Measurements from ENCODE around the gene MFSD2B. TPM values are rescaled to one million over a fixed set of nuclear protein-coding genes. Genes with fewer than 3 reads are reported as not detected.

The MFSD2B gene
- total RNA-seq, 1 experiment from 2014 or later = 0.21 TPM

DNA sequence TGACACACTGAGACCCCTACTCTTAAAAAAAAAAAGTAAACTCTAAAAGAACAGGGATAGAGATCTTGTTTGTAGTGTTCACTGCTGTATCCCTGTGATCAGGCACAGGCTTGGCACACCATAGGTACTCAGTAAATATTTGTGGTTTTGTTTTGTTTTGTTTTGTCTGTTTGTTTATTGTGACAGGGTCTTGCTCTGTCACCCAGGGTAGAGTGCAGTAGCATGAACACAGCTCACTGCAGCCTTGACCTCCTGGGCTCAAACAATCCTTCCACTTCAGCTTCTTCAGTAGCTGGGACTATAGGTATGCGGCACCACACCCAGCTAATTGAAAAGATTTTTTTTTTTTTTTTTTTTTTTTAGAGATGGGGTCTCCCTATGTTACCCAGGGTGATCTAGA lies 43.1 kb downstream of the MFSD2B start:
- Histone ChIP-seq H3K4me3 (ENCODE audit: insufficient read depth, low read depth, low read length) (no peak overlapping the region), H3K27me3 (ENCODE audit: control insufficient read depth, insufficient read depth, low read length) (peaks cover 10% of the 10 kb centered on the region; the same call in 1 of the 2 replicates), H3K36me3 (replicated peaks; ENCODE audit: control insufficient read depth, insufficient read depth, low read length) (peaks cover 3% of the 10 kb centered on the region; the same call in 1 of the 2 replicates)
- no peak for DNase-seq

DNA sequence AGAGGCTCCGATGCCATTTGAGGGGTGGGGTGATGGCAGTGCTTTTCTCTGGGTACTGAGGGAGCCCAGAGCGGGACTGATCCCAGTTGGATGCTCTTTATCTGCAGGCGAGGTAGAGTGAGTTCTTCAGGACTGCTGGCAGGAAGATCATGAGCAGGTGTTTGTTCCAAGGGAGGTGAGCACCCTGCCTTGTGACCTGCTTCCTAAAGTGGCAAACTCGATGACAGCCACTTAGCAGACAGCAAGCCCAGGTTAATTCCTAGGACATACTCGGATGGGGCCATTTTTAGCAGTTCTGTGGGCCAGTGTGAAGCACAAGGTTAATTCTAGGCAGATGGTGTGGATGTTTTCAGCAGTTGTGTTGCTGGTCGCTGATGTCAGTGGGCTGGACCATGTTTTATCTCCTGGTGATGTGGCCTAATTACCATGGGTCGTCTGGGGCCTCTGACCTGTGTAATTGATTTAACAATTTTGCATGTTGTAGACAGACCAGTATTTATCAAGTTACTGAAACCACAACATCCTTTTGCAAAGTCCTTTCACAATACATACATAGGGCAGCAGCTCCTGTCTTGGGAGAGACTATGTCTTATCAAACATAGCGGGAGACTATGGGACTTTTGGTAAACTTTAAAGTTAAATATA lies 44.6 kb downstream of the MFSD2B start:
- Histone ChIP-seq H3K36me3 (replicated peaks; ENCODE audit: control insufficient read depth, insufficient read depth, low read length) (peaks cover 3% of the 10 kb centered on the region; the same call in 1 of the 2 replicates), H3K4me3 (ENCODE audit: insufficient read depth, low read depth, low read length) (no peak overlapping the region), H3K27me3 (ENCODE audit: control insufficient read depth, insufficient read depth, low read length) (peaks cover 10% of the 10 kb centered on the region; the same call in 1 of the 2 replicates)
- no peak for DNase-seq

DNA sequence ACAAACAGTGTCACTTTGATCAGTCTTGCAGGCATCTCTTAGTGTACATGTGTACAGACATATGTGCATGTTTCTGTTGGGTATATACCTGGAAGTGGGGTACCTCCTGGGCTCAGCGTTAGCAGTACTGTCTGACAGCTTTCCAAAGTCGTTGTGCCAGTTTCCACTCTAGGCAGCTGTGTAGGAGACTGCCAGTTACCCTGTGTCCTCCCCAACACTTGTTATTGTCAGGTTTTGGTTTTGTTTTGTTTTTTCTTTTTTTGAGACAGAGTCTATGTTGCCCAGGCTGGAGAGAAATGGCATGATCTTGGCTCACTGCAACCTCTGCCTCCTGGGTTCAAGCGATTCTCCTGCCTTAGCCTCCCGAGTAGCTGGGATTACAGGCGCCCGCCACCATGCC lies 45.9 kb downstream of the MFSD2B start:
- no peak overlapping the region for H3K4me3 ChIP-seq (ENCODE audit: insufficient read depth, low read depth, low read length)
- peaks cover 5% of the 10 kb centered on the region for H3K36me3 ChIP-seq (replicated peaks; ENCODE audit: control insufficient read depth, insufficient read depth, low read length)
- no peak for DNase-seq
- peaks cover under 1% of the 10 kb centered on the region; the same call in 1 of the 2 replicates for H3K27me3 ChIP-seq (ENCODE audit: control insufficient read depth, insufficient read depth, low read length)

DNA sequence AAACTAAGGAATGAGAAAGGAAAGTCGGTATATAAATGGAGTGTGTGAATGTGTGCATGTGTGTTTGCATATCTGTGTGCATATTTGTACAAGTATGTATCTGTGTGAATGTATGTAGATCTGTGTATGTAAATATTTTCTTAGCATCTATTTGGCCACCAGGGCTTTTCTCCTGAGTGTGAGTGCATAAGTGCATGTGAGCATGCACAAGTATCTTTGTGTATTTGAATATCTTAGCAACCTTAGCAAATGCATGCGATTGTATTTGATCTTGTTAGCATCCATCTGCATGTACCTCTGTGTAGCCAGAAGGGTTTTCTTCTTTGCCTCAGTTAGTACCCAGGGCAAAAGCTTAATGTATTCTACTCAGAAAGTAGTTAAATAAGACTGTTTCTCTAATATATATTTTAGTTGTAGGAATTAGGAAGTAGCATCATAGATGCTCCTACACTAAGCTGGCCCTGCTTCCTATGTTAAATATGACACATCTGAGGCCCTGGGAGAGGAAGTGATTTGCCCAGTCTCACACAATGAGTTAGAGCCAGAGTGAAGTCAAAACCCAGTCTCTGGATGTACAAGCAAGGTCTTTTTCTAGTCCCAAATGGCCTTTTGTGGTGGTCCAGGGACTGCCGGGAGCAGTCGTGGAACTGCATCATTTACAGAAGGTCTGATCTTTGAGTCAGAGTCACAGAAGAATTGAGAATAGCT lies 48.8 kb downstream of the MFSD2B start:
- Histone ChIP-seq H3K27me3 (ENCODE audit: control insufficient read depth, insufficient read depth, low read length) (no peaks in the 10 kb centered on the region), H3K4me3 (ENCODE audit: insufficient read depth, low read depth, low read length) (no peak overlapping the region), H3K36me3 (replicated peaks; ENCODE audit: control insufficient read depth, insufficient read depth, low read length) (peaks cover 10% of the 10 kb centered on the region)
- no peak for DNase-seq

DNA sequence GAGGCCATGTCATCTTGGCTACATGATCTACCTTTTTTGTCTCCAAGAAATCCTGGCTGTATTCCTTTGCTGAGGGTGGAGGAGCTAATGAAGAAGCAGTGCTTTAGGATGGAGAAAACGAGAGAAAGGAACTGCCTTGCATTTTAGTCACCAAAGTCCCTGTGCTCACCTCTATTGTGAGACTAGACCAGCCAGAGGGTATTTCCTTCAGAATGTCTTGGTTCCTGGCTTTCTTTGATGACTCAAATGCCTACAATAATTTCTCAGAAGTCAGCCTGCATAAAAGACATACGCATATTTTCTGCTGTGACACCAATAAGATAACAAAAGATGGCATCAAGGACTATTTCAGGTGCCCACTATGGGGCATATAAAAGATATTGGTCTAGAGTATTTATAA lies 55.5 kb downstream of the MFSD2B start:
- Histone ChIP-seq H3K27me3 (ENCODE audit: control insufficient read depth, insufficient read depth, low read length) (no peaks in the 10 kb centered on the region), H3K4me3 (ENCODE audit: insufficient read depth, low read depth, low read length) (no peak overlapping the region), H3K36me3 (replicated peaks; ENCODE audit: control insufficient read depth, insufficient read depth, low read length) (peaks cover 23% of the 10 kb centered on the region)
- DNase-seq = no peak

DNA sequence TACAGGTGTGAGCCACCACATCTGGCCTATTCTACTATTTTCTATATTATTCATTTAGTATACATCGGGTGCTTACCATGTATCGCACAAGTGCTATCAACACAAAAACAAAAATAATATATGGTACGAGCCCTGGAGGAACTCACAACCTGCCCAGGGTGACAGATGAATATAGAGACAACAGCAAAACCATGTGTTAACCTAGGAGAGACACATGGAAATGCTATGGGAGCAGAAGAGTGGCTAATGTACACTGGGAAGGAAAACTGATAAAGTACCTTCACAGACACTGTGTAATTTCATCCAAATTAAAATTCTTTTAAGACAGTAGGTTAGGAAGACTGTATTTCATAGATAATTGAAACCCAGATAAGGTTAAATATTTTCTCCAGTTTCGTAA lies 62.4 kb downstream of the MFSD2B start:
- no peak for DNase-seq
- H3K27me3 ChIP-seq (ENCODE audit: control insufficient read depth, insufficient read depth, low read length) = no peaks in the 10 kb centered on the region
- peaks cover 16% of the 10 kb centered on the region for H3K36me3 ChIP-seq (replicated peaks; ENCODE audit: control insufficient read depth, insufficient read depth, low read length)
- H3K4me3 ChIP-seq (ENCODE audit: insufficient read depth, low read depth, low read length) = no peak overlapping the region

DNA sequence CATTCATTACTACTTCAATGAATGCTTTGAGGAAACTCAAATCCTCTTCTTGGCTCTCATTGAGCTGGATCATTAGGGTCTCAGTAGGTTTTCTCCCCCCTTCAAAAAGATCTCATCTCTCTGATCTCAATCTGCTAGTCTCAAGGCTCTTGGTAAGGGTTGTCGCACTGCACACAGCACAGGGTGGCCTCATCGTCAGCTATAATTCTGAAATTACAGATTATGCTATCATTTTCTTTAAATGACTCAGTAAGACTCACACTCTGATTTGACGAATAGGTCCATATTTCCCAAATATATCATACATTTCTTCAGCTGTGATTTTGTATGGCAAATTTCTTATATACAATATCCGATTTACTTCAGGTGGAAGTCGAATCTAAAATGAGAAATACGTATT lies 63.9 kb downstream of the MFSD2B start:
- Histone ChIP-seq H3K4me3 (ENCODE audit: insufficient read depth, low read depth, low read length) (no peak overlapping the region), H3K36me3 (replicated peaks; ENCODE audit: control insufficient read depth, insufficient read depth, low read length) (peaks cover 12% of the 10 kb centered on the region), H3K27me3 (ENCODE audit: control insufficient read depth, insufficient read depth, low read length) (no peaks in the 10 kb centered on the region)
- DNase-seq = no peak

DNA sequence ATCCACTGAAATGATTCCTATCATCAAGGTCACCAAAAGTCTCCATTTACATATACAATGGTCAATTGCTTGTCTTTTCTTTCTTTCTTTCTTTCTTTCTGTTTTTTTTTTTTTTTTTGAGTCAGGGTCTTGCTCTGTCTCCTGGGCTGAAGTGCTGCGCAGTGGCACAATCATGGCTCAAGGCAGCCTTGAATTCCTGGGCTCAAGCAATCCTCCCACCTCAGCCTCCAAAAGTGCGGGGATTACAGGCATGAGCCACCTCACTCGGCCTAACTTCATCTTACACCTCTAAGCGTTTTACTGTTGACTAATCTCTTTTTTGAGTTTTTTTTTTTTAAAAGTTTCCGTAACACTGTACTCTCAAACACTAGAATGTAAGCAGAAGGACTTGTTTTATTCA lies 65.4 kb downstream of the MFSD2B start:
- Histone ChIP-seq H3K4me3 (ENCODE audit: insufficient read depth, low read depth, low read length) (peak overlapping the region; percentile 77), H3K27me3 (ENCODE audit: control insufficient read depth, insufficient read depth, low read length) (no peaks in the 10 kb centered on the region), H3K36me3 (replicated peaks; ENCODE audit: control insufficient read depth, insufficient read depth, low read length) (peaks cover 6% of the 10 kb centered on the region)
- DNase-seq = no peak

Other genes starting within 250 kb of the MFSD2B start
- 9.5 and 11.4 TPM in 2 replicates for gene ATAD2B, start 83.0 kb upstream of the MFSD2B start, total RNA-seq (2014; rRNA removed; shearing (Covaris generic))
- gene UBXN2A, start 69.6 kb upstream of the MFSD2B start, total RNA-seq (2014; rRNA removed; shearing (Covaris generic)) = 16.6 and 18.8 TPM in 2 replicates
- gene WDCP, start 37.3 kb downstream of the MFSD2B start, total RNA-seq (2014; rRNA removed; shearing (Covaris generic)) = 21.8 and 22.8 TPM in 2 replicates
- gene FKBP1B, start 39.7 kb downstream of the MFSD2B start, total RNA-seq (2014; rRNA removed; shearing (Covaris generic)) = 40.5 and 43.5 TPM in 2 replicates
- 125 and 181 TPM in 2 replicates for gene SF3B6, start 66.2 kb downstream of the MFSD2B start, total RNA-seq (2014; rRNA removed; shearing (Covaris generic))
- 21.1 and 34.1 TPM in 2 replicates for gene TP53I3, start 74.7 kb downstream of the MFSD2B start, total RNA-seq (2014; rRNA removed; shearing (Covaris generic))
- gene PFN4, start 113.2 kb downstream of the MFSD2B start, total RNA-seq (2014; rRNA removed; shearing (Covaris generic)) = not detected in 2 replicates
- gene FAM228B, start 113.4 kb downstream of the MFSD2B start, total RNA-seq (2014; rRNA removed; shearing (Covaris generic)) = 3.0 and 3.2 TPM in 2 replicates
- gene FAM228A, start 165.0 kb downstream of the MFSD2B start, total RNA-seq (2014; rRNA removed; shearing (Covaris generic)) = 0.14 and 0.18 TPM in 2 replicates